ENCODE measurements around the gene NTSR1.

The NTSR1 gene

DNA sequence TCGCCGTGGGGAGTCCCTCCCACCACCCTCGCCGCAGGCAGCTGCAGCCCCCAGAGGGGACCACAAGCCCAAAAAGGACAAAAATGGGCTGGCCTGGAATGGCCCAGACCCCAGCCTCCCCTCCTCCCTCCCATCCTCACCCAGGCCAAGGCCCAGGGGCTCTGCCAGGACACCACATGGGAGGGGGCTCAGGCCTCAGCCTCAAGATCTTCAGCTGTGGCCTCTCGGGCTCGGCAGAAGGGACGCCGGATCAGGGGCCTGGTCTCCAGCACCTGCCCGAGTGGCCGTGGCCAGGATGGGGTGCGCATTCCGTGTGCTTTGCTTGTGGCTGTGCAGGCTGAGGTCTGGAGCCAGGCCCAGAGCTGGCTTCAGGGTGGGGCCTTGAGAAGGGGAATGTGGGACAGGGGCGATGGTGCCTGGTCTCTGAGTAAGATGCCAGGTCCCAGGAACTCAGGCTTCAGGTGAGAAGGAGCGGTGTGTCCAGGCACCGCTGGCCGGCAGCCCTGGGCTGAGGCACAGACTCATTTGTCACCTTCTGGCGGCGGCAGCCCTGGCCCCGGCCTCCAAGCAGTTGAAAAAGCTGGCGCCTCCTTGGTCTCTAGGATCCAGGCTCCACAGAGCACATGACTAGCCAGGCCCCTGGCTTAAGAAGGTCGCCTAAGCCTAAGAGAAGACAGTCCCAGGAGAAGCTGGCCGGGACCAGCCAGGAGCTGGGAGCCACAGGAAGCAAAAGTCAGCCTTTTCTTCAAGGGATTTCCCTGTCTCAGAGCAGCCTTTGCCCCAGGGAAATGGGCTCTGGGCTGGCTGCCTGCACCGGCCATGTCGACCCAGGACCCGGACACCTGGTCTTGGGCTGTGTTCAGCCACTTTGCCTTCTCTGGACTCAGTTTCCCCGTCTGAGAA, 52.5 kb downstream of the NTSR1 start:
- DNase-seq = no peak
- H3K27ac Mint-ChIP-seq = no peak overlapping the region
- H3K4me3 Mint-ChIP-seq = no peak overlapping the region
- peaks cover 4% of the 10 kb centered on the region for H3K9me3 Mint-ChIP-seq
- peaks cover 12% of the 10 kb centered on the region for H3K27me3 Mint-ChIP-seq (ENCODE audit: low read depth, poor library complexity)
- TF ChIP-seq, protein P1, sequence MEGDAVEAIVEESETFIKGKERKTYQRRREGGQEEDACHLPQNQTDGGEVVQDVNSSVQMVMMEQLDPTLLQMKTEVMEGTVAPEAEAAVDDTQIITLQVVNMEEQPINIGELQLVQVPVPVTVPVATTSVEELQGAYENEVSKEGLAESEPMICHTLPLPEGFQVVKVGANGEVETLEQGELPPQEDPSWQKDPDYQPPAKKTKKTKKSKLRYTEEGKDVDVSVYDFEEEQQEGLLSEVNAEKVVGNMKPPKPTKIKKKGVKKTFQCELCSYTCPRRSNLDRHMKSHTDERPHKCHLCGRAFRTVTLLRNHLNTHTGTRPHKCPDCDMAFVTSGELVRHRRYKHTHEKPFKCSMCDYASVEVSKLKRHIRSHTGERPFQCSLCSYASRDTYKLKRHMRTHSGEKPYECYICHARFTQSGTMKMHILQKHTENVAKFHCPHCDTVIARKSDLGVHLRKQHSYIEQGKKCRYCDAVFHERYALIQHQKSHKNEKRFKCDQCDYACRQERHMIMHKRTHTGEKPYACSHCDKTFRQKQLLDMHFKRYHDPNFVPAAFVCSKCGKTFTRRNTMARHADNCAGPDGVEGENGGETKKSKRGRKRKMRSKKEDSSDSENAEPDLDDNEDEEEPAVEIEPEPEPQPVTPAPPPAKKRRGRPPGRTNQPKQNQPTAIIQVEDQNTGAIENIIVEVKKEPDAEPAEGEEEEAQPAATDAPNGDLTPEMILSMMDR (IDR thresholded peaks at IDR 0.05) = no peak
- H3K4me1 Mint-ChIP-seq = peaks cover 38% of the 10 kb centered on the region
- no peaks in the 10 kb centered on the region for H3K36me3 Mint-ChIP-seq (ENCODE audit: low read depth)

DNA sequence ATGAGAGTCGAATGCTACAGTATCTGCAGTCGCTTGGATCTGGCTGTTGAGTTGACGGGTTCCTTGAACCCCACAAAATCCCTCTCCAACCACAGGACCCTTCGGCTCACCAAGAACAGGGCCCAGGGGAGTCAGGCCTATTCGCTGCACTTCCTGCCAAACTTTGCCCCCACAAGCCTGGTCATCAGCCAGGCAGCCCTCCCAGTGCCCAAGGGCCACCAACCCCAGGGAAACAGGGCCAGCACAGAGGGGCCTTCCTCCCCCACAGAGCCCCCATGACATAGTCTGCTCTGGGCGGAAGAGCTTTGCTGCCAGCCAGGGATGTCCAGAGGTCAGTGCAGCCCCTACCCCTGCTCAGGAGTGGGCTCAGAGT, 53.1 kb downstream of the NTSR1 start:
- TF ChIP-seq, protein P1 (IDR thresholded peaks at IDR 0.05) = no peak
- Mint-ChIP-seq H3K27me3 (ENCODE audit: low read depth, poor library complexity) (peaks cover 8% of the 10 kb centered on the region), H3K9me3 (peaks cover 4% of the 10 kb centered on the region), H3K27ac (no peak overlapping the region), H3K36me3 (ENCODE audit: low read depth) (no peaks in the 10 kb centered on the region), H3K4me1 (peaks cover 44% of the 10 kb centered on the region), H3K4me3 (no peak overlapping the region)
- no peak for DNase-seq

DNA sequence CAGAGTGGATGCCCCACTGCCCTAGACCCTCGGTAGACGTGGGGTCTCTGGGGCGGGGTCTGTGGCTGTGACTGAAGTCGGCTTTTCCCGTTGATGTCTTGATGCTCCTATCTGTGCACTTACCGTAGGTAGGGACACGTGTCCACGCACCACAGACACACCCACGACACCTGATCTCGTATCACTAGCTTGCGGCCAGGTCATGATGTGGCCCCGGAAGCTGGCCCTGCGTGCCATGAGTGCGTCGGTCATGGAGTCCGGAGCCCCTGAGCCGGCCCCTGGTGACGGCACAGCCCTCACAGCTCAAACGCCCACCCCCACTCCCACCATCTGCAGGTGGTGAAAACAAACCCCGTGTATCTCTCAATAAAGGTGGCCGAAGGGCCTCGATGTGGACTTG, 53.7 kb downstream of the NTSR1 start:
- Mint-ChIP-seq H3K27me3 (ENCODE audit: low read depth, poor library complexity) (peaks cover 2% of the 10 kb centered on the region), H3K27ac (no peak overlapping the region), H3K4me1 (peaks cover 45% of the 10 kb centered on the region), H3K9me3 (peaks cover 4% of the 10 kb centered on the region), H3K36me3 (ENCODE audit: low read depth) (no peaks in the 10 kb centered on the region), H3K4me3 (no peak overlapping the region)
- no peak for DNase-seq
- TF ChIP-seq, protein P1 (IDR thresholded peaks at IDR 0.05) = no peak

DNA sequence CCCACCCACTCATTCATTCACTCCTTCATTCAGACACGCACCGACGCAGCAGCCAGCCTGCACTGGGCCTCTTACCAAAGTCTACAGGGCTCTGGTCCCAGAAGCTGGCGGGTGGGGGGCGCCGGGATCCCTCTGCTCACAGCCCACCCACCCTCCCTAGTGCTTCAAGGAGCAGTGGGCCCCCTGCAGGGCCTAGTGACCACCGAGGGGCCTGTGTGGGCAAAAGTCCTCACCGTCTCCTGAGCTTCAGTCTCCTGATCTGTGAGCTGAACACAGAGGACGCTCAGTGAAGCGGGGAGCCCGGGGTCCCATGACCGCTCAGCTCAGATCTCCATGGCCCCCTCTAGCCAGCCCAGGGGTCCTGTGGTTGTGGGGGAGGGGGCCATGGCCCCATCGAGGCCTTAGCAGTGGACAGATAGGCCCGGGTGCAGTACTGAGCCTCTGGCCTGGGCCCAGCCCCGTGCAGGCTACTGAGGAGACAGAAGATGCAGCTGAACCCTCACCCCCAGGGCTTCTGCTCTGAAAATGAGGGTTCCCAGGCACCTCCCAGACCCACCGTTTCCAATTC, 54.2 kb downstream of the NTSR1 start:
- Mint-ChIP-seq H3K9me3 (no peaks in the 10 kb centered on the region), H3K27ac (no peak overlapping the region)

DNA sequence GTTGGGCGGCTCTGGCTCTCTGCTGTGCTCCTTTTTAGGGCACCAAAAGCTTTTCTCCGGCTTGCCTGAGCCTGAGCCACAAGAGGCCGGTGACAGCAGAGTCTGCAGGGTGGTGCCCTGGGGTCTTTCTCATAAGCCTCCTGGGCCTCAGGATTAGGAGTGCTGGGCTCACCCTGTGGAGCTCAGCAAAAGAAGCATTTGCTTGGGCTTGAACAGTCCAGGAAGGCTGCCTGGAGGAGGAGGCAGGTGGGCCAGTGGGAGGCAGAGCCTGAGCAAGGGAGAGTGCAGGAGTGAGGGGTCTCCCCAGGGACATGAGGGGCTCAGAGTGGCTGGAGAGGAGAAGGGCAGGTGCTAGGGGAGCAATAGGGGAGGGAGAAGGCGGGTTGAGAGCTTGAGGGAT, 54.8 kb downstream of the NTSR1 start:
- TF ChIP-seq, protein P1 (IDR thresholded peaks at IDR 0.05) = no peak
- peaks cover 49% of the 10 kb centered on the region for H3K4me1 Mint-ChIP-seq
- H3K27me3 Mint-ChIP-seq (ENCODE audit: low read depth, poor library complexity) = no peaks in the 10 kb centered on the region
- DNase-seq = no peak
- no peaks in the 10 kb centered on the region for H3K36me3 Mint-ChIP-seq (ENCODE audit: low read depth)
- no peaks in the 10 kb centered on the region for H3K9me3 Mint-ChIP-seq
- no peak overlapping the region for H3K27ac Mint-ChIP-seq
- no peak overlapping the region for H3K4me3 Mint-ChIP-seq

More for the DNA sequence above, 54.2 kb downstream of the NTSR1 start:
- H3K36me3 Mint-ChIP-seq (ENCODE audit: low read depth) = no peaks in the 10 kb centered on the region
- no peak for DNase-seq
- peaks cover 45% of the 10 kb centered on the region for H3K4me1 Mint-ChIP-seq
- H3K4me3 Mint-ChIP-seq = no peak overlapping the region
- TF ChIP-seq, protein P1 (IDR thresholded peaks at IDR 0.05) = no peak
- no peaks in the 10 kb centered on the region for H3K27me3 Mint-ChIP-seq (ENCODE audit: low read depth, poor library complexity)

Measured in nephron progenitor cell (in vitro differentiated cells).